Measurements from ENCODE around the gene SCCPDH. TPM values are rescaled to one million over a fixed set of nuclear protein-coding genes. Genes with fewer than 3 reads are reported as not detected.

SCCPDH gene
- polyA plus RNA-seq, 1 of the 3 experiments (the other 2 are of a cell fraction) = 32.2 TPM

DNA sequence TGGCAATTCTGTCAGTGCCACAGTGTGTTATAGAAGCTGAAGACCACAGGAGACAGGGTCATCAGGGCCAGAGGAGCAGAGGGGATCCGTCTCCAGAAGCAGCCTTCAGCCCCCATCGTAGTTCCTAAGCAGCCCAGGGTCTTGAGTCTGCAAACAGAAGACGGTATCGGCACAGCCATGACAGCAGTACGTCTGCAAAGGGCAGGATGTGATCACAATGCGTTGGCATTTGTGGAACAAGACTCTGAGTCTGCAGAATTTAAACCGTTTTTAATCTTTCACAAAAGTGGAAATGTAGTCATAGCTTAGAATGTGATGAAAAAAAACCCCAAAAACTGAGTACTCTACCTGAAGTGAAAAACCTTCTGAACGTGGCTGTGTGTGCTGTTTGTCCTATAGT is 44.0 kb upstream of the SCCPDH start:
- Histone ChIP-seq H3K79me2 (ENCODE audit: insufficient read depth) (no peaks in the 10 kb centered on the region), H3K4me3 (ENCODE audit: low read depth in 2 of 2, low read length in 1 of 2) (no peak overlapping the region), H3K4me1 (ENCODE audit: control insufficient read depth in 1 of 2, insufficient read depth in 2 of 2, low read depth in 1 of 2, low read length in 1 of 2) (peaks cover 0 to 32% of the 10 kb centered on the region in 2 experiments; a peak in 2 of 4 replicates), H3K27me3 (ENCODE audit: insufficient read depth) (no peaks in the 10 kb centered on the region), H3K9me2 (no peaks in the 10 kb centered on the region), H3K36me3 (replicated peaks in 1 of 2; ENCODE audit: control insufficient read depth in 1 of 2, insufficient read depth in 2 of 2, low read length in 1 of 2) (no peaks in the 10 kb centered on the region), H3K9me3 (no peaks in the 10 kb centered on the region), H4K20me1 (ENCODE audit: insufficient read depth) (no peaks in the 10 kb centered on the region), H2AFZ (ENCODE audit: low read depth) (no peak overlapping the region), H3F3A (replicated peaks; ENCODE audit: insufficient read depth) (no peaks in the 10 kb centered on the region), H3K9ac (no peak overlapping the region), H3K27ac (ENCODE audit: low read depth in 2 of 2, low read length in 1 of 2) (no peak overlapping the region), H3K4me2 (no peak overlapping the region)
- ChIA-PET CTCF (interaction anchor here (0.6 to 7.2 kb wide), 4 partner anchors 10 to 188 kb away, joined by 3 to 44 read pairs (median 5); no protein-coding TSS in a partner anchor), POLR2A (no interaction called here)
- DNase-seq = no peak
- 59% methylated on average over 8 of the region's 8 CpGs for WGBS (ENCODE audit: low lambda C conversion rate)
- TF ChIP-seq RXRA (IDR thresholded peaks at IDR 0.05; ENCODE audit: borderline replicate concordance, low read depth) = no peak
- TF ChIP-seq ELF1 (IDR thresholded peaks at IDR 0.05) = no peak
- no peak for TF ChIP-seq NRF1 (IDR thresholded peaks at IDR 0.05; ENCODE audit: low read depth, low read length)
- TF ChIP-seq TAF1 (IDR thresholded peaks at IDR 0.05; ENCODE audit: borderline replicate concordance, low read depth, low read length) = no peak
- TF ChIP-seq GABPA (IDR thresholded peaks at IDR 0.05; ENCODE audit: low read depth) = no peak
- TF ChIP-seq SMC3 (IDR thresholded peaks at IDR 0.05; ENCODE audit: low read depth, low read length) = no peak
- no peak for TF ChIP-seq RFX5 (IDR thresholded peaks at IDR 0.05; ENCODE audit: low read length)
- no peak for TF ChIP-seq RAD21 (IDR thresholded peaks at IDR 0.05; ENCODE audit: low read length)
- TF ChIP-seq YY1 (IDR thresholded peaks at IDR 0.05; ENCODE audit: low read depth) = no peak
- TF ChIP-seq FOSL2 (IDR thresholded peaks at IDR 0.05; ENCODE audit: borderline replicate concordance, low read depth) = no peak
- TF ChIP-seq JUND (IDR thresholded peaks at IDR 0.05) = no peak
- TF ChIP-seq FOXJ3 (CRISPR knock-in tag; IDR thresholded peaks at IDR 0.05) = no peak
- TF ChIP-seq, protein P1, sequence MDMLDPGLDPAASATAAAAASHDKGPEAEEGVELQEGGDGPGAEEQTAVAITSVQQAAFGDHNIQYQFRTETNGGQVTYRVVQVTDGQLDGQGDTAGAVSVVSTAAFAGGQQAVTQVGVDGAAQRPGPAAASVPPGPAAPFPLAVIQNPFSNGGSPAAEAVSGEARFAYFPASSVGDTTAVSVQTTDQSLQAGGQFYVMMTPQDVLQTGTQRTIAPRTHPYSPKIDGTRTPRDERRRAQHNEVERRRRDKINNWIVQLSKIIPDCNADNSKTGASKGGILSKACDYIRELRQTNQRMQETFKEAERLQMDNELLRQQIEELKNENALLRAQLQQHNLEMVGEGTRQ (IDR thresholded peaks at IDR 0.05; ENCODE audit: borderline replicate concordance, low read depth, low read length) = no peak

DNA sequence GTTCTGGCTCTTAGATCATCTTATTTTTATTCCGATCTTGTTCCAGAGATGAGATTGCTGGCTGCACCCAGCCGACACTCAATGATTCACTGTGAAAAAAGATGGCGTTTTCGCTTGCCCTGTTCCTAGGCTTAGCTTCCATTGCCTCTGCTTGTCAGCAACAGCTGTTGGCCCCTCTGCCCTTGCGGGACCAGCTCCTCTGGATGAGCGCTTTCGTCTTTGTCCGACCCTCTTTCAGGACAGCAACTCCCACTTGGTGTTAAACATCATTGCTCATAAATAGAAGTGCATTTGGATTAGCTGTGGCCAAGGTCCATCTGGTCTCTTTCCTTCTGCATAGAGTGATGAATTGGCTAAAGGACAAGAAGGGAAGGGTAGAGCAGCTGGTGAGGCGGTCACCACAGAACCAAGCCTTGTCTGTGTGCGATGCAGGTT is 43.5 kb upstream of the SCCPDH start:
- POLR2A ChIA-PET = no interaction called here
- Histone ChIP-seq H3K4me3 (ENCODE audit: low read depth in 2 of 2, low read length in 1 of 2) (no peak overlapping the region), H3K9me2 (no peaks in the 10 kb centered on the region), H3K4me1 (ENCODE audit: control insufficient read depth in 1 of 2, insufficient read depth in 2 of 2, low read depth in 1 of 2, low read length in 1 of 2) (peaks cover 0 to 32% of the 10 kb centered on the region in 2 experiments; a peak in 2 of 4 replicates), H3K4me2 (no peak overlapping the region), H4K20me1 (ENCODE audit: insufficient read depth) (no peaks in the 10 kb centered on the region), H3K9me3 (no peaks in the 10 kb centered on the region), H2AFZ (ENCODE audit: low read depth) (no peak overlapping the region), H3K79me2 (ENCODE audit: insufficient read depth) (no peaks in the 10 kb centered on the region), H3F3A (replicated peaks; ENCODE audit: insufficient read depth) (no peaks in the 10 kb centered on the region), H3K27ac (ENCODE audit: low read depth in 2 of 2, low read length in 1 of 2) (no peak overlapping the region), H3K9ac (no peak overlapping the region), H3K27me3 (ENCODE audit: insufficient read depth) (no peaks in the 10 kb centered on the region), H3K36me3 (replicated peaks in 1 of 2; ENCODE audit: control insufficient read depth in 1 of 2, insufficient read depth in 2 of 2, low read length in 1 of 2) (no peaks in the 10 kb centered on the region)
- 91% methylated on average over 10 of the region's 10 CpGs for WGBS (ENCODE audit: low lambda C conversion rate)
- CTCF ChIA-PET = interaction anchor here (1.4 to 7.2 kb wide), 3 partner anchors 10 to 73 kb away, joined by 3 to 44 read pairs (median 7); no protein-coding TSS in a partner anchor
- no peak for DNase-seq
- TF ChIP-seq ELF1 (IDR thresholded peaks at IDR 0.05) = no peak
